GM18867 (cell line): ENCODE data around the gene ST7.

Experiments
- ATAC-seq: cut with Tn5 transposase; IDR thresholded peaks from one replicate; pipeline ENCODE4 v1.9.1; 2021; ENCODE audit warnings: mild to moderate bottlenecking, moderate library complexity; ENCODE audit not compliant: unreplicated experiment

Gene ST7

DNA sequence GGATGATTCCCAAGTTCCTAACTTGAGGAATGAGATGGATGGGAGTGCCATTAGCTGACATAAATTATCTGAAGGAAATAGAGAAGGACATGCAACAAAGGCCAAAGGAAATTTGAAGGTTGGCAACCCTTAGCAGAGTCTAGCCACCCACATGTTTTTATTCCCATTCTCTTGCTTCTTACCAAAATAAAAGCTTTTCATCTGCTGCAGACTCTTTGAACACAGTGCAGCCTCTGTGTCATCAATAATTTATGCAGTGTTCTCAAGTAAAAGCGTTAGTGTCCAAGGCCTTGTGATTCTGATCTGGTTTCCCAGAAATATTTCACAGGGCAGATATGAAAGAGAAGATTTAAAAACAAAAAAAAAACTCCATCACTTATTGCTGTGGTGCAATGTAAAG lies 98.5 kb downstream of the ST7 start:
- ATAC-seq: no peak

DNA sequence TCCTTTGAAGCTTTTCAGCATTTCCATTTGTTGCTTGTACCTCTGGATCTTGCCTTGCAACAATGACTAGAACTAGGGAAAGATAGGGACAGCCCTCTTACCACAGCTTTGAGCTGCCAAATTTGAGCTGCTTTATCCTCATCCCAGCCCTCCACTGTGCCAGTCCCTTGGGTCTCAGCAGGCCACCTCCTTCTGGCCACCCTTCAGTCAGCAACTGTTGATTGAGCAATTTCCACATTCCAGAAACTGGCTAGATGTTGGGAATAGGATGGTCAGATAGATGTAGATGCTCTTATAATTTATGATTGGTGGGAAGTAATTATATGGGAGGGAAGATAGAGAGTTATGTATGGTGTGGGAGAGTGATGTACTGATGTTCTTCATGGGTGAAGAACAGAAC lies 100.1 kb downstream of the ST7 start:
- ATAC-seq: no peak

DNA sequence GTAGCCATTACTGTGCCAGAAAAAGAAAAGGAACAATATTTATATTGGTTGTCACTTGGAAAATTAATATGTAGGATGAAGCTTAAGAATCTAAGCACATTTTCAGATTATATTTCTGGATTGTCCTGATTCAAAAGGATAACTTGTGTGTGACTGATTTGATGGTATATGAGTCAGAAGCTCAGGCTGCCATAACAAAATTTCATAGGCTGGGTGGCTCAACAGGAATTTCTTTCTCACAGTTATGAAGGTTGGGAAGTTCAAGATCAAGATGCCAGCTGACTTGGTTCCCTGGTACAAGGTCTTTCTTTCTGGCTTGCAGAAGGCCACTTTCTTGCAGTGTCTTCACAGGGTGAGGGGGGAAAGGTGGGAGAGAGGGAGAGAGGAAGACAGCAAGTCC lies 108.5 kb downstream of the ST7 start:
- ATAC-seq: no peak

DNA sequence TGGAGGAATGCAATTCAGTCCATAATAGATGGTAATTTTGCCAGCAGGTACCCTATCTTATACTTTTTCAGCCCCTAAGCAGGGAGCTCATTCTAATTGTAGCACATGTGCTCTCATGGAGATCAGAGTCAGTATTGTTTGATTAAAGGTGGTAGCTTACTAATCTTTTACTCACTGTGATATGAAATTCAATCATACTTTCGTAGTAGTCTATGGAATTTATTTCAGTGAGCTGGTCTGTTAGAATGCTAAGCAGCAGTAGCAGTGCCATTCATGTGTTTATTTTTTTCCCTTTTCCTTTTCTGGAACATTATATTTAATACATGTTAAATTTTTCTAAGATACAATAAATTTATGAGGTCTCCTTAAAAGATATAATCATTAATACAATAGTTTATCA lies 109.0 kb downstream of the ST7 start:
- no peak for ATAC-seq

DNA sequence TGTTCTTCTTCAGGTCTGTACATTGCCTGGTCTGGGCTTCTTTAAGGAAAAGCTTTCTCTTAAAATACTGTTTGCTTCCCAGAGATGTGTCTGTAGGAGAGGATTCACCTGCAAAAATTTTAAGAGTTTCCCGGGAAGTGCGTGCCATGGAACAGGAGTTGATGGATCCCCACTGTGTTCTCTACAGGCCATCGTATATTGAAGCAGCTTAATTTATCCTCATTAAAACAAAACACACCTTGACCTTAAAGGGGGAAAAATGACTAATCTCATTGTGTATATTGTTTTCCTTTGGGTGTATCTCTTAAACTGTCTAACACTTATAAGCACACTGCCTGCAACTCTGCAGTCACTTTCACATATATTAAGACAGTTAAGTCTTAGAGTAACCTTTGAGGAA lies 111.4 kb downstream of the ST7 start:
- no peak for ATAC-seq

DNA sequence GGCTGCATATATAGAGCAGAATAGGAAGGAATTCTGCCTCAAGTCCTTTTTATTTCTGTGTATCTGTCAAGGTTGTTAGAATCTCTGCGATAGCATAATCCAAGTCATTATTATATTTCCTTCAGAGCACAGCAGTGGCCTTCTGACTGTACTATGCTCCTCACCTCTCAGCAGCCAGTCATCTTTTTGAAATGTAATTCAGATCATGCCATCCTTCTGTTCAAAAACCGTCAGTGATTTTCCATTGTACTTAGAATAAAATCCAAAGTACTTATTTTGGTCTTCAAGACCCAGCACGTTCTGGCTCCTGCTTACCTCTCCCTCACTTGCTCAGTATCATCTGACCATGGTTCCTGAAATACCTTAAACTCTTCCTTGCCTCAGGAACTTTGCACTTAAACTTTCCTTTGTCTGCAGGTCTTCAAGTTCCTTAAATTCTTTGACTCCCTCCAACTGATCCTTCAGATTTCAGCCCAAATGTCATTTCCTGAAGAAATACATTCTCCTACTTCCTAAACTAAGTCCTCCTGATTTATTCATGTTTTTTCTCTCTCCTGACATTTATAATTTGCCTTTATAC lies 112.4 kb downstream of the ST7 start:
- no peak for ATAC-seq

DNA sequence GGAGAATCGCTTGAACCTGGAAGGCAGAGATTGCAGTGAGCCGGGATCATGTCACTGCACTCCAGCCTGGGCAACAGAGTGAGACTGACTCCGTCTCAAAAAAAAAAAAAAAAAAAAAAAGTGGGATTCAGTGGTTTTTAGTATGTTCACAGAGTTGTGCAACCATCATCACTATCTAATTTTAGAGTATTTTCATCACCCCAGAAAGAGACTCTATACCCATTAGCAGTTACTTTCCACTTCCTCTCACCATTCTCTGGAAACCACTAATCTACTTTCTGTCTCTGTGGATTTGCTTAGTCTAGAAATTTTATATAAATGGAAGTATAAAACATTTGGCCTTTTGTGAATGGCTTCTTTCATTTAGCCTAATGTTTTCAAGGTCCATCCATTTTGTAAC lies 113.4 kb downstream of the ST7 start:
- peak; percentile 65 for ATAC-seq

DNA sequence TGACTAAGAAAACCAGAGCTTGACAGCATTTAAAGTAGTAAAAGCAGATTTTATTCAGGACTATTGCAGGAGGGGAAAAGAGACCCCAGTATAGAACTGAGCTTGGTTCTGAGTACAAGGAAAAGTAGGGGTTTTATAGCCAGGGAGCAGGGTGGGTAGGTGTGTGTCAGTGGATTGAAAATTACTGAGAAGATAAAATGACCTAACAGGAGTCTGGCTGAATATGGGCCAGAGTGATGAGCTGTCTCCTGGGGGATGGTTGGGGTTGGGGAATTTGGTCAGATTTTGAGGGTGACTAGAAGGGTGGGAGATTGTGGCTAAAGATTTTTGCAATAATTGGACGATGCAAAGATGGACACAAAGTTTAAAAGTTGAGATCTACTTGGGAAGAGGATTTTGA lies 114.0 kb downstream of the ST7 start:
- ATAC-seq: no peak

DNA sequence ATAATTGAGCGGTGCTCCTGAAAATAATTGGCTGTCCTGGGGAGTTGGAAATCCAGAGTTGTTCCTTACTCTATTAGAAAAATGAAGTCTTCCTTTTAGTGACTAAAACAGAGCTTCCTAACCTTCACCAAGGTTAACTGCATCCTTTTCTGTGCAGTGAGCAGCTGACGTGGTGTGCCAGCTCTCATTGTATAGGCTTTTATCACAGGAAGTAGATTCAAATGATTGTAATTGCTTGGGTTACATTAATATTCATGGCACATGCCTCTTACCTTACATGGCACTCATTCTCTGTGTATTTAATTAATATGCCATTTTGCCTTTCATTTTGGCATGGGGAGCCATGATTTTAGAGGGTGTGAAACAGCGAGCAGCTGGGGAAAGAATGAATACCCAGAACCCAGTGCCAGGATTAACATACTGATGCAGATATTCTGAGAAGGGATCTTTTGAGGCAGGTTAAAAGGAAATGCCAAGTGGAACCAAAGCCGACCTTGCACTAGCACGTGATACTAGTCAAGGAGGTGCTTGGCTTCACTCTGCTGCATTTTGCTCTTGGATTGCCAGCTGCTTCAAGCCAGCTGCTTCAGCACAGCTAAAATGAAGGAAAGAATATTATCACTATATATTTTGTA lies 115.3 kb downstream of the ST7 start:
- ATAC-seq: no peak

DNA sequence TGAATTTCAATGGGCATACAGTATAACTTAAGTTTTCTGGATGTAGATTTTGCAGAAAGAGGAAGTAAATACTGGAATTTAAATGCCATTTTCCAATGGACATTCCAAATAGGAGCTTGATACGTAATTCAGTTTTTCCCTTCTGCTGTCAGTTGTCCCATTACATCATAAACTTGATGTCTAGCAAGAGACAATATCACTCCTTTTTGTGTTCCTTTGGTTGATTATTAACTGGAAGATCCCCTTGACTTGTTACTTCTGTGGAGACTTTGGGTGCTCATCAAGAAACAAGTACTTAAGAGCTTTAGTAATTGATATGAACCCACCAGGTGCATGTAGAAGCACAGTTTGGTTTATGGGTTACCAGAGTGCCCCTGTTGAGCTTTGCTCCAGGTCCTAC lies 116.1 kb downstream of the ST7 start:
- ATAC-seq: no peak

DNA sequence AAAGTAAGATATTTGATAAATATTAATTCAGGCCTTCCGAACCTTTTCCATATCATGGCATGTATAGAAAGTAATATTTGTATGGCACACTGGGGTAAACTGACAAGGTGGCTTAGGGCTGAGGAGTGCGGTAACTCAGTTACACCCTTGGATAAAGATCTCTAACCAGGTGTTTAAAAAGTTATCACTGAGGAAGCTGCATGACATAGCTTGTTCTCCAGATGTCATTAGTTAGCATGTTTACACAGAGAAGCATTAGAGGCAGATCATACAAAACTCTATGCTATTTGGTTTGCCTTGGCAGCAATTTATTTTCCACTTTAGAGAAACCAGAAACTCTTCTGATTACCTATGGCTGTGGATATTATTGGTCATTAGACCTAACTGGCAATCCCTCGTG lies 118.2 kb downstream of the ST7 start:
- no peak for ATAC-seq

DNA sequence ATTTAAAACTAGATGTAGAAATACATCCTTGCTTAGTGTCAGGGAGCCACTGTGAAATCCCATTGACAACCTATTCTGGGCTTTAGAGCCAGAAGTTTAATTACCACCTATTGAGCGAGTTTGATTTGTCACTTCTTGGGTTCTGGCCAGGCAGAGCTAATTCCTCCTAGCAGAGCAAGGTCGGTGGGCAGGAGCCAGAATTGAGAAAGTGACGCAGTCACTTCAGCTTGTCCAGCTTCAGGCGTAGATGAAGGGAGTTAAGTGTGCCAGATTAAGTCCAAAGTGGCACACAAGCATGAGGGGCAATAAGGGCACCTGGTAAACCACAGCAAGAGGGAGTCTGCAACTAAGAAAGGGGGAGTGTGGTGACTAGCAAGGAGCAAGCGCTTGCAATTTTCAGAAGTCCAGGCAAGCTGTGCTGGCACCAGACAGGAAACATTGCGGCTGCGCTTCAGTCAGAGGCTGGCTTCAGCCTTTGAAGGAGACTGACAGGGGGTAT lies 119.4 kb downstream of the ST7 start:
- ATAC-seq: no peak

DNA sequence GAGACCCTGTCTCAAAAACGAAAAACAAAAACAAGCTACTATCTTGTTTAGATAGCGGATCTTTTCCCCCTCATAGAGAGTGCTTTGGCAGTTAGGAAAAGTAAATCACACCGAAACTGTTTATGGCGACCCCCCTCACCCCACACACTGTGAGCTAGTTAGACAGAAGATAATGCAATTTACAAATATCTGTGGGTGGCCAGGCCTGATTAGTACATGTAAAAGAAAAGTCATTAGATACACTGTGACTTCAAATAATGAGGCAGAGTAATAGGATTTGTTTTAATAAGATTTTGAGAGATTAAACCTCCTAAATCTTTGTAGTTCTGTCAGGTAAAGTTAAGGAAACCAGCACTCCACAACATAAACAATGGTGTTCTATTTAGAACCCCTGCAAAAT lies 121.1 kb downstream of the ST7 start:
- no peak for ATAC-seq

DNA sequence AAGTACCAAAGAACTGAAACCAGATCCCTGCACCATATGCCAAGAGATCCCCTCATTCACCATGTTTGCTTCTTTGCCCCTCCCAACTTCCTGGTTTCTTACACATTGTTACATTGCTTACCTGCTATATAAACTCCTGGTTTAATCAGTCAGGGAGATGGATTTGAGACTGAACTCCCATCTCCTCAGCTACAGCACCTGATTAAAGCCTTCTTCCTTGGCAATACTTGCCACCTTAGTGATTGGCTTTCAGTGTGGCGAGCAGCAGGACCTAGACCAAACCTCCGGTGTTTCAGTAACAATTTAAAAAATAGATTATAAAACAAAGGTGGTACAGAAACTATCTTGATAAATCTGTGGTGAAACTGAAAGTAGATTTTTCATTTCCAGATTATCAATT lies 122.6 kb downstream of the ST7 start:
- no peak for ATAC-seq

DNA sequence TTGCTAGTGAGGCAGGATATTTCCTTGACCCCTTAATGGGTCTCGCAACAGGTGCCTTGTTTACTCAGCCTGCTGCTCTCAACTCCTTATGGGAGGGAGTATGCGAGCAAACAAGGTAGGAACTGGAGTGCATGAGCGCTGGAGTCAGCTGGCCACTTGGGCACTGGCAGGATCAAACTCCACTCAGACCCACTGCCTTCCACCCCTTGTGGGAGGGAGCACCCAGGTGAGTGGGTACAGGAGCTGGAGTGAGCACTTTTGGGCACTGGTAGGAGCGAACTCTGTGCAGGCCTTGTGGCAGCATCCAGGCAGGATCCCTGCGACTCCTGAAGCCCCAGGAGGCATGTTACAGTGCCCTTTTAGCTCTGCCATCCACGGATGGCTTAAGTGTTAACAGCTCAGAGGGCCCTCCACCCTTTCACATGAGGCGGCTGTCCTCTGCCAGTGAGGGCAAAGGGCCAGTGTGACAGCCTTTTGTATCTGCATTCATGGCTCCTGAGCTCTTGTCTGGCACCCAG lies 123.2 kb downstream of the ST7 start:
- no peak for ATAC-seq

DNA sequence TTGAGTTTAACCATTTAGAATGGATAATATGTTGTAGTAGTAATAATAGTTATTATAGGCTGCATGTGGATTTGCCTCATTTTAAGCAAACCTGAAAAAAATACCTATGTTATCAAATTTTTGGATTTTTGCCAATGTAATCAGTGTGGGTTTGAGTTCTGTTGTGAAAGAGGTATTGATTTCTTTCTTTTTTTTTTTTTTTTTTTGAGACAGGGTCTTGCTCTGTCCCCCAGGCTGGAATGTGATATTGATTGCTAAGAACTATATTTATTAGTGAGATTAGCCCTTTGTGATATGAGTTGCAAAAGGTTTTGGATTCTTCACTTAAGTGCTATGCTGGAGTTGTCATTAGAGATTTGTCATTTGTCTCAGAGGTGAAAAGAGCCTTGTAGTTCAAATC lies 124.4 kb downstream of the ST7 start:
- no peak for ATAC-seq

DNA sequence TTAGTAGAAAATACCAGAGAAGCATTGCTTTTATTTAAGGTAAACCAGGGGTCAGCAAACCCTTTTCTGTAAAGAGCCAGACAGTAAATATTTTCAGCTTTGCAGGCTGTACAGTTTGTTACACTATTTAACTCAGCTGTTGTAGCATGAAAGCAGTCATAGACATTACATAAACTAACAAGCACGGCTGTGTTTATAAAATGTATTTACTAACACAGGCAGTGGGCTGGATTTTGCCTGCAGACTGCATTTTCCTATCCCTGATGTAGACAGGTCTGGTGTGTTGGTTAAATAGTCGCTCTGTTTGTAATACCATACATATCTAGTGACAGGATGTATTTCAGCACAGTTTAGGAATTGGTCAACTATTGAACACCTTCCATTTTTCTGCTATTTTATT lies 129.3 kb downstream of the ST7 start:
- no peak for ATAC-seq

DNA sequence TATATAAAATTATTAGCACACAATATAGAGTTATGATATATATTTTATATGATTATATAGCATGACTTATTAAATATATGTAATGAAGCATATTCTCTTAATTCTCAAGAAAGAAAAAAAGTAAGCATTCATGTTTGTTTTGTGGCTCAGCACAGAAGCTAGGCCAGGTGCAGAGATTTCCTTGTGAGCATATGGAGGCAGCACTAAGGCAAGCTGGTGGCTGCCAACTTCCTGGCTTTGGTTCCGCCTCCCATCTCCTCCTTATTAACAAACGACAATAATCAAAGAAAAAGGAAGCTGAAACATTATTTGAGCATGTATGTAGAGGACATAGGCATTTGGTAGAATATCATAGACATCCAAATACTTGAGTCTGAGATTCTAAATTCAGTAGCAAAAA lies 130.3 kb downstream of the ST7 start:
- ATAC-seq: no peak

DNA sequence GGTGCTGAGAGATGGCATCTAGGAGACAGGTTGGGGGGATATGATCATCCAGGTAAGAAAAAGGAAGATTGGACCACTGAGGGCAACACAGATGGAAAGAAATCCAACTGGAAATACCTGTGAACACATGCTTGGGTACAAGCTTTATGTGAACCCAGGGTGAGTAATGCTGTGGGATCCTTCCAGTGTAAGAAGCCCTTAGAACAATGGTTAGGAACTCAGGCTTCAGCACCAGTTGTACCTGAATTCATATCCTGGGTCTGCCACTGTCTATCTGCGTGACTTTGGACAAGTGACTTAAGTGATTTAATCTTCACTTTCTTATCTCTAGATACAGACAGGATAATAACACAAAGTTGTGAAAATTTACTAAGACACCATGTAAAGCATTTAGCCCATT lies 131.0 kb downstream of the ST7 start:
- no peak for ATAC-seq

DNA sequence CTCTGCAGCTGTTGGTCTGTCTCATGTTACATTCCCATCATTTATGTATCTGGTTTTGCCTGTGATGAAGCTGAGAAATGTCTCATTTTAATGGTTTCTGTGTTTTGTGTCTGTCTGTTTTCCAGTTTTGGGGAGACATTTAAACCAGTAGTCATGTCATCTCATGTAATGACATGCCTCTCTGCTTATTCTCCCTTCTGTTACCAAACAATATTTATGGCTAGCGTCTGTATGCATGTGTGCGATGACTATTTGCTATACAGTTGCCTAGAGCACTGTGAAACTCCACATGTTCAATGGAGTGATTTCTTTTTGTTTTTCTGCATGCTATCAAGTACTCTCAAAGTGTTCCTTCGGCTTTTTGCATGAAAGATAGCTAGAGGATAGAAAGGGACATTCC lies 132.0 kb downstream of the ST7 start:
- ATAC-seq: no peak

DNA sequence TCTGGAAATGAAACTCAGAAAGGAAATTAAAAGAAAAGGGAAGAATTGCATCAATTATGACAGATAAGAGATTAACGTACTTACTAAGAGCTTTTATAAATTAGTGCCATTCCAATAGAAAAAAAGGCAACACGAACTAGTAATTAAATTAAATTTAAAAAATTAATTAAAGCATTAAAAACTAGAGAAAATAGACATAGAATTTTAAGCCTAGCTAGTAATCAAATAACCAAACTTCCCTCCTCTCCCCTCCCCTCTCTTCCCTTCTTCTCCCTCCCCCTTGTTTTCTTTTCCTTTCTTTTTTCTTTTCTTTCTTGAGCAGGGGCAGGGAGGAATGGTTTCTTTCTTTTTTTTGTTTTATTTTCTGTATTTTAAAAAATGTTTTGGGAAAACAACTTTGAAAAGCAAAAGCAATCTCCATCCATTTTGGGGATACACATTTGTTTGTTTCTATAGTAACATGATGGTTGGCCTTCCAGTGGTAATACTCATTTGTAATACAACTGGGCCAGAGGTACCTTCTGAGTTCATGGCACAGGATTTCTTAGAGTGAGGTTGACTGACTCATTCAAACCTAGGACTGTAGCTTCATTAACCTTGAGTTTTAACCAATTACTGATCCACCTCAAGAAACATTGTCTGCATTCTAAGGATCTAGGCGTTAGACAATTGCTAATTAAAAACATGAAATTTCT lies 132.6 kb downstream of the ST7 start:
- no peak for ATAC-seq

DNA sequence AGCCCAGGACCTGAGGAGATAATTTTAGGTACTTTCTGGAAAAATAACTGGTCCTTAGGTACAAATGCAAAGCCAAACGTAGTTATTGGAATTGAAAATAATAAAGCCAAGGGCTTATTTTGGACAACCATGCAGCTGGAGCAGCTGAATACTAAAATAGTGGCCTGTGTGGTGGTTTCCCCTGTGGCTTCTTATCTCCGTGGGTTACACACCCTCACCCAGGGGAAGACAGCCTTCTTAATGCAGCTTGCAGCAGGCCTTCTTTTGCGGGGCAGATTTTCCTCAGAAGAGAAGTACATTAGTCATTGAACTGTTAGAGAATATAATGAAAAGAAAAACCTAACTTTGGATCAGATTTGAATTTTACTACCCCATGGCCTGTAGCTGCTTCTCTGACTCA lies 133.5 kb downstream of the ST7 start:
- ATAC-seq: no peak
